Measurements from ENCODE around the gene SNRPE.

- TF ChIP-seq TAF1 (IDR thresholded peaks at IDR 0.05; ENCODE audit: borderline replicate concordance, insufficient read depth, low read length) (no peak), POLR2AphosphoS5 (IDR thresholded peaks at IDR 0.05; ENCODE audit: low read depth, low read length) (no peak), REST (IDR thresholded peaks at IDR 0.05; ENCODE audit: insufficient read depth in 1 of 2, low read depth in 2 of 2, low read length in 2 of 2) (no peak)
Observed at GRCh38 chr1:203839081-203839480, 22.3 kb upstream of the SNRPE start.
